HFFc6 (cell line): ENCODE measurements around the gene LMAN2. TPM values are rescaled to one million over a fixed set of nuclear protein-coding genes. Genes with fewer than 3 reads are reported as not detected.

Experiments used
- DNase-seq: peaks from one replicate; pipeline ENCODE4 v3.0.0-alpha.2; 2018
- H3K27ac Mint-ChIP-seq: 2 replicates; pipeline ENCODE4 v1.8.0; 2020; ENCODE audit warnings: mild to moderate bottlenecking, mixed read lengths
- H3K27me3 Mint-ChIP-seq: 2 replicates; pipeline ENCODE4 v1.8.0; 2021; ENCODE audit warnings: mild to moderate bottlenecking, moderate library complexity, mixed read lengths; ENCODE audit not compliant: insufficient read depth
- H3K36me3 Mint-ChIP-seq: 2 replicates; pipeline ENCODE4 v1.8.0; 2021; ENCODE audit warnings: low read depth, mixed read lengths
- H3K4me1 Mint-ChIP-seq: 2 replicates; pipeline ENCODE4 v1.8.0; 2020; ENCODE audit warnings: low read depth, mixed read lengths
- H3K4me3 Mint-ChIP-seq: 2 replicates; pipeline ENCODE4 v1.8.0; 2020; ENCODE audit warnings: mild to moderate bottlenecking, moderate library complexity, mixed read lengths
- H3K9me3 Mint-ChIP-seq: 2 replicates; pipeline ENCODE4 v1.8.0; 2020; ENCODE audit warnings: mild to moderate bottlenecking, mixed read lengths
- CTCF ChIP-seq: fragments of 200-600 bp; sonication (generic); IDR thresholded peaks from 2 replicates; pipeline ENCODE4 v1.5.0; 2021; ENCODE audit warnings: antibody characterized with exemption, mild to moderate bottlenecking
- total RNA-seq, 6 experiments: library from RNA; stranded (reverse); fragmentation: NEBNext Ultra II Directional; extraction: Animal tissue kit (Norgen Biotek cat#: 25700); gene quantifications; 2 replicates in 1 of 6; 3 replicates in 5 of 6; pipeline ENCODE4 v1.2.3, GENCODE V29; 2021

Gene LMAN2
- total RNA-seq, 6 experiments from 2014 or later = 153 to 169 (median 164) TPM

- Mint-ChIP-seq H3K9me3 (no peaks in the 10 kb centered on the region), H3K4me3 (no peak overlapping the region), H3K27me3 (no peaks in the 10 kb centered on the region), H3K27ac (no peak overlapping the region), H3K36me3 (peaks cover 5% of the 10 kb centered on the region; the same call in 1 of the 2 replicates), H3K4me1 (no peaks in the 10 kb centered on the region)
- no peak for TF ChIP-seq CTCF
- DNase-seq = no peak
Observed at GRCh38 chr5:177339107-177339638, 12.3 kb downstream of the LMAN2 start.

- Mint-ChIP-seq H3K27ac (no peak overlapping the region), H3K4me3 (no peak overlapping the region), H3K4me1 (no peaks in the 10 kb centered on the region), H3K36me3 (peaks cover 8% of the 10 kb centered on the region; the same call in 1 of the 2 replicates), H3K9me3 (no peaks in the 10 kb centered on the region), H3K27me3 (no peaks in the 10 kb centered on the region)
- TF ChIP-seq CTCF = no peak
- no peak for DNase-seq
Observed at GRCh38 chr5:177338251-177339106, 13.0 kb downstream of the LMAN2 start.

GRCh38 chr5:177336603-177337494, 14.6 kb downstream of the LMAN2 start:
- Mint-ChIP-seq H3K9me3 (no peaks in the 10 kb centered on the region), H3K27me3 (no peaks in the 10 kb centered on the region), H3K4me1 (no peaks in the 10 kb centered on the region), H3K4me3 (no peak overlapping the region), H3K27ac (no peak overlapping the region), H3K36me3 (0 out of 2 replicates have a peak, but pooled peaks cover 8% of the 10 kb centered on the region)
- no peak for TF ChIP-seq CTCF
- no peak for DNase-seq

- peak; percentile 50 for TF ChIP-seq CTCF
- 0 out of 2 replicates have a peak, but pooled peaks cover 8% of the 10 kb centered on the region for H3K36me3 Mint-ChIP-seq
- no peak for DNase-seq
- no peaks in the 10 kb centered on the region for H3K9me3 Mint-ChIP-seq
- no peak overlapping the region for H3K27ac Mint-ChIP-seq
- H3K27me3 Mint-ChIP-seq = no peaks in the 10 kb centered on the region
- no peaks in the 10 kb centered on the region for H3K4me1 Mint-ChIP-seq
- H3K4me3 Mint-ChIP-seq = no peak overlapping the region
Observed at GRCh38 chr5:177336112-177336511, 15.4 kb downstream of the LMAN2 start.

- H3K27me3 Mint-ChIP-seq = no peaks in the 10 kb centered on the region
- no peak overlapping the region for H3K27ac Mint-ChIP-seq
- no peaks in the 10 kb centered on the region for H3K4me1 Mint-ChIP-seq
- H3K4me3 Mint-ChIP-seq = no peak overlapping the region
- H3K36me3 Mint-ChIP-seq = peaks cover 8% of the 10 kb centered on the region; the same call in 1 of the 2 replicates
- no peak for TF ChIP-seq CTCF
- H3K9me3 Mint-ChIP-seq = no peaks in the 10 kb centered on the region
- DNase-seq = no peak
Observed at GRCh38 chr5:177335701-177336065, 15.8 kb downstream of the LMAN2 start.
